Measurements from ENCODE around the gene NKD1.

GRCh38 chr16:50573279-50573678, 25.1 kb downstream of the NKD1 start:
- TF ChIP-seq POLR2A (IDR thresholded peaks at IDR 0.05) (no peak), CTCF (IDR thresholded peaks at IDR 0.05) (no peak)

All from vagina (tissue), 2 donors.